ENCODE measurements around the gene FGFR2. TPM values are rescaled to one million over a fixed set of nuclear protein-coding genes. Genes with fewer than 3 reads are reported as not detected.

FGFR2 gene
- polyA plus RNA-seq, 1 of the 3 experiments (the other 2 are of a cell fraction), result 0.02 TPM

DNA sequence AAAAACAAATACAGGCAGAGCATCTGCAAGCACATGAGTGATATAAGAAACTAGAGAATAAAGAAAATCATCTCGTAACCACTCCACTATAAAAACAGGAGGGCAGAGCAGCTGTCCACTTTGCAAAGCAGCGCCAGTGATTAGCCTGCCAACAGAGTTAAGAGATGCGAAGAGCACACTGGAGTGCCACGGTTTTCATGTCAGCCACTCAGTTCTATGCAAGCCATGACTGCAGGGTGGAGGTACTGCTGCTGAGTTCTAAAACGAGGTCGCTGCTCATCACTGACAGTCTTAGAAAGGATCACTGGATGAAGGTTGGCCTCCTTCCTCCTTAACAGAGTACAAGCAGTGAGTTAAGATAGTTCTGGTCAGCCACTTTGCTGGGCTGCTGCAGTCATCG, 58.5 kb downstream of the FGFR2 start:
- H3F3A ChIP-seq (replicated peaks; ENCODE audit: insufficient read depth), result no peaks in the 10 kb centered on the region
- DNase-seq, result no peak
- no peaks in the 10 kb centered on the region for H3K36me3 ChIP-seq (replicated peaks in 1 of 2; ENCODE audit: control insufficient read depth in 1 of 2, insufficient read depth in 2 of 2, low read length in 1 of 2)
- ChIA-PET CTCF (no interaction called here), POLR2A (no interaction called here)
- H3K79me2 ChIP-seq (ENCODE audit: insufficient read depth), result no peaks in the 10 kb centered on the region
- H3K9me3 ChIP-seq, result no peaks in the 10 kb centered on the region
- no peak overlapping the region for H2AFZ ChIP-seq (ENCODE audit: low read depth)
- H3K4me2 ChIP-seq, result no peak overlapping the region
- no peak overlapping the region for H3K27ac ChIP-seq (ENCODE audit: low read depth in 2 of 2, low read length in 1 of 2)
- no peaks in the 10 kb centered on the region for H4K20me1 ChIP-seq (ENCODE audit: insufficient read depth)
- no peak overlapping the region for H3K4me3 ChIP-seq (ENCODE audit: low read depth in 2 of 2, low read length in 1 of 2)
- TF ChIP-seq SMC3 (IDR thresholded peaks at IDR 0.05; ENCODE audit: low read depth, low read length) (no peak), NFIC (IDR thresholded peaks at IDR 0.05; ENCODE audit: borderline replicate concordance) (no peak)
- WGBS (ENCODE audit: low lambda C conversion rate), result 38% methylated on average over 3 of the region's 7 CpGs
- no peaks in the 10 kb centered on the region for H3K9me2 ChIP-seq
- H3K4me1 ChIP-seq (ENCODE audit: control insufficient read depth in 1 of 2, insufficient read depth in 2 of 2, low read depth in 1 of 2, low read length in 1 of 2), result no peaks in the 10 kb centered on the region
- H3K27me3 ChIP-seq (ENCODE audit: insufficient read depth), result no peaks in the 10 kb centered on the region
- H3K9ac ChIP-seq, result no peak overlapping the region

DNA sequence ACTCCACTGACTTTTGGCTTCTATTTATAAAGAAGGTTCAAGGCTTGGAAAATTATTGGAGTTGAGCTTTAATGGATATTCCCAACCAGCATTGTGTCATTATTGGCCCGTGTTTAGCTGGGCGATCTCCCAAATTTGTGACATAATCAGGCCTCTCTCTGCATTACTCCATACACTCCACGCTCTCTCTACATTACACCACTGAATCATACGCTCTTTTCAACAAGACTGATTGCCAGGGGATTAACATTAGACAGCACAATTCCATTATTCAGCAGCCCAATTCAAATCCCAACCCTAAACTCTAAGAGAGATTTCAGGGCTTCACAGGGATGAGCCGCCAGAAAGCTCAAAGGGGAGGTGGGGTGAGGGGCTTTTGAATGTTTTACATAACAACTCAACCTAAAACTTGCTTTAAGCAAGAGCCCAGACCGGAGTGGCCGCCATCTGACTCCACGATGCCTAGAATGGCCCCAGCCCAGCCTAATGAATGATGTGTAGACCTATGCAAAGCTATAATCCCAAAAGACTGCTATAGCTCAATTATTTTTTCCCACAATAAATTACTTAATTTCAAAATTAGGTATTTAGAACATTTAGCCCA, 61.8 kb downstream of the FGFR2 start:
- Histone ChIP-seq H3K9me2 (no peaks in the 10 kb centered on the region), H3K4me1 (ENCODE audit: control insufficient read depth in 1 of 2, insufficient read depth in 2 of 2, low read depth in 1 of 2, low read length in 1 of 2) (no peaks in the 10 kb centered on the region), H2AFZ (ENCODE audit: low read depth) (no peak overlapping the region), H3K27me3 (ENCODE audit: insufficient read depth) (no peaks in the 10 kb centered on the region), H4K20me1 (ENCODE audit: insufficient read depth) (no peaks in the 10 kb centered on the region), H3K36me3 (replicated peaks in 1 of 2; ENCODE audit: control insufficient read depth in 1 of 2, insufficient read depth in 2 of 2, low read length in 1 of 2) (no peaks in the 10 kb centered on the region), H3K4me3 (ENCODE audit: low read depth in 2 of 2, low read length in 1 of 2) (no peak overlapping the region), H3K4me2 (no peak overlapping the region), H3K27ac (ENCODE audit: low read depth in 2 of 2, low read length in 1 of 2) (no peak overlapping the region), H3F3A (replicated peaks; ENCODE audit: insufficient read depth) (no peaks in the 10 kb centered on the region), H3K9ac (no peak overlapping the region), H3K79me2 (ENCODE audit: insufficient read depth) (no peaks in the 10 kb centered on the region), H3K9me3 (no peaks in the 10 kb centered on the region)
- WGBS (ENCODE audit: low lambda C conversion rate), result 40% methylated on average over 8 of the region's 8 CpGs
- TF ChIP-seq, protein P1, sequence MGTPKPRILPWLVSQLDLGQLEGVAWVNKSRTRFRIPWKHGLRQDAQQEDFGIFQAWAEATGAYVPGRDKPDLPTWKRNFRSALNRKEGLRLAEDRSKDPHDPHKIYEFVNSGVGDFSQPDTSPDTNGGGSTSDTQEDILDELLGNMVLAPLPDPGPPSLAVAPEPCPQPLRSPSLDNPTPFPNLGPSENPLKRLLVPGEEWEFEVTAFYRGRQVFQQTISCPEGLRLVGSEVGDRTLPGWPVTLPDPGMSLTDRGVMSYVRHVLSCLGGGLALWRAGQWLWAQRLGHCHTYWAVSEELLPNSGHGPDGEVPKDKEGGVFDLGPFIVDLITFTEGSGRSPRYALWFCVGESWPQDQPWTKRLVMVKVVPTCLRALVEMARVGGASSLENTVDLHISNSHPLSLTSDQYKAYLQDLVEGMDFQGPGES (IDR thresholded peaks at IDR 0.05; ENCODE audit: low read depth, low read length), result no peak
- TF ChIP-seq MEF2A (IDR thresholded peaks at IDR 0.05; ENCODE audit: borderline replicate concordance, low read depth) (no peak), TCF12 (IDR thresholded peaks at IDR 0.05) (no peak)
- DNase-seq, result no peak
- CTCF ChIA-PET, result no interaction called here
- POLR2A ChIA-PET, result no interaction called here

DNA sequence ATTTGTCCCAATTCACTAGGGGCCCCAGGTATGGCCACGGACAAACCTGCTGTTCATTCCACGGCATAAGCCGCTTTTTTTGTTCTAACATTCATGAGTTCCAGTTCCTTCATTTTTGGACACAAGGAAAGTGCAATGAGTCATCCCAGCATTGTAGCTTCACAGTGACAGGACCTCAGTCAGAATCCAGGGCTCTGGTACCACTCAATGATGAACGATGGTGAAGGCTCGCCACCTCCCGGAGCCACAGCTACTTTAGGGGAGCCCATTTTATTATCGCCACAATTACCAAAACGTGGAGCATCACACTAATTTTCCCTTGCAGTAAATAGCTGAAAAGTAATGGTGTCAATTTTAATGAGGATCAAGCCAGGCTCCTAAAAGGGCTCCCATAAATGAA, 62.9 kb downstream of the FGFR2 start:
- Histone ChIP-seq H3K36me3 (replicated peaks in 1 of 2; ENCODE audit: control insufficient read depth in 1 of 2, insufficient read depth in 2 of 2, low read length in 1 of 2) (no peaks in the 10 kb centered on the region), H3K27me3 (ENCODE audit: insufficient read depth) (no peaks in the 10 kb centered on the region), H3K9me2 (no peaks in the 10 kb centered on the region), H3K4me1 (ENCODE audit: control insufficient read depth in 1 of 2, insufficient read depth in 2 of 2, low read depth in 1 of 2, low read length in 1 of 2) (no peaks in the 10 kb centered on the region), H3K4me2 (no peak overlapping the region), H3K4me3 (ENCODE audit: low read depth in 2 of 2, low read length in 1 of 2) (no peak overlapping the region), H3K9ac (no peak overlapping the region), H2AFZ (ENCODE audit: low read depth) (no peak overlapping the region), H3K9me3 (no peaks in the 10 kb centered on the region), H3K27ac (ENCODE audit: low read depth in 2 of 2, low read length in 1 of 2) (no peak overlapping the region), H3F3A (replicated peaks; ENCODE audit: insufficient read depth) (no peaks in the 10 kb centered on the region), H4K20me1 (ENCODE audit: insufficient read depth) (no peaks in the 10 kb centered on the region), H3K79me2 (ENCODE audit: insufficient read depth) (no peaks in the 10 kb centered on the region)
- TF ChIP-seq POLR2AphosphoS5 (IDR thresholded peaks at IDR 0.05; ENCODE audit: low read depth, low read length), result no peak
- no peak for TF ChIP-seq TCF12 (IDR thresholded peaks at IDR 0.05)
- no peak for TF ChIP-seq SIN3A (IDR thresholded peaks at IDR 0.05; ENCODE audit: borderline replicate concordance, low read depth, low read length)
- TF ChIP-seq RAD21 (IDR thresholded peaks at IDR 0.05; ENCODE audit: low read length), result no peak
- TF ChIP-seq EP300 (IDR thresholded peaks at IDR 0.05; ENCODE audit: borderline replicate concordance in 1 of 2, low read depth in 1 of 2, low read length in 1 of 2), result no peak
- 58% methylated on average over 8 of the region's 8 CpGs for WGBS (ENCODE audit: low lambda C conversion rate)
- no peak for DNase-seq
- ChIA-PET POLR2A (no interaction called here), CTCF (no interaction called here)

Data from SK-N-SH (cell line).